Thymus (tissue), 11 donors: Measurements from ENCODE around the gene KRTAP5-4. TPM values are rescaled to one million over a fixed set of nuclear protein-coding genes. Genes with fewer than 3 reads are reported as not detected.
A peak's percentile ranks its signal among the peaks of the same experiment; 100 is the strongest.
"Not testable (repeated sequence)": the region's sequence is repeated elsewhere in the genome, so short reads cannot be mapped to it uniquely, and the experiment has no call there.

ENCODE experiments used
- DNase-seq, 9 donors: peaks; one replicate each; pipeline ENCODE4 v3.0.0-alpha.2; 2013; ENCODE audit warnings: low spot score in 9 of 9, low read depth in 6 of 9, missing footprints in 1 of 9
- H3K27ac ChIP-seq, 2 donors: one replicate each; pipeline ENCODE4 v1.5.1; 2013; ENCODE audit warnings: control low read depth in 1 of 2, low read depth in 1 of 2, low read length in 1 of 2, mild to moderate bottlenecking in 1 of 2, moderate library complexity in 1 of 2
- H3K27me3 ChIP-seq, 2 donors: one replicate each; pipeline ENCODE4 v1.5.1; 2013; ENCODE audit warnings: low read length in 1 of 2; ENCODE audit not compliant: control insufficient read depth in 2 of 2, insufficient read depth in 1 of 2
- H3K36me3 ChIP-seq, 2 donors: one replicate each; pipeline ENCODE4 v1.5.1; 2013; ENCODE audit warnings: low read length in 1 of 2, mild to moderate bottlenecking in 1 of 2, moderate library complexity in 1 of 2; ENCODE audit not compliant: control insufficient read depth in 2 of 2, insufficient read depth in 2 of 2
- H3K4me1 ChIP-seq, 2 donors: one replicate each; pipeline ENCODE4 v1.5.1; 2013; ENCODE audit warnings: low read length in 2 of 2; ENCODE audit not compliant: control insufficient read depth in 2 of 2, insufficient read depth in 2 of 2
- H3K4me3 ChIP-seq, 2 donors: one replicate each; pipeline ENCODE4 v1.5.1; 2013; ENCODE audit warnings: low read length in 2 of 2, control low read depth in 1 of 2, mild to moderate bottlenecking in 1 of 2
- H3K9me3 ChIP-seq, 2 donors: one replicate each; pipeline ENCODE4 v1.5.1; 2013; ENCODE audit warnings: low read length in 1 of 2, mild to moderate bottlenecking in 1 of 2; ENCODE audit not compliant: control insufficient read depth in 2 of 2, insufficient read depth in 1 of 2
- WGBS: extraction: QIAGEN DNeasy Blood & Tissue Kit; methylation state at CpG from one replicate; pipeline ENCODE4 v1.1.7; 2013; 5-methylcytosine and 5-hydroxymethylcytosine counted together
- polyA plus RNA-seq: library from polyadenylated mRNA; stranded (reverse); fragments of 200-250 nt; gene quantifications from one replicate; pipeline ENCODE4 v1.2.3, GENCODE V29; 2013
- total RNA-seq: library from RNA; stranded (reverse); fragments of 120-200 nt; gene quantifications from one replicate; pipeline ENCODE4 v1.2.4, GENCODE V29; 2013
- donor health status: healthy.

The KRTAP5-4 gene
- total and polyA plus RNA-seq, 2 donors: not detected

DNA sequence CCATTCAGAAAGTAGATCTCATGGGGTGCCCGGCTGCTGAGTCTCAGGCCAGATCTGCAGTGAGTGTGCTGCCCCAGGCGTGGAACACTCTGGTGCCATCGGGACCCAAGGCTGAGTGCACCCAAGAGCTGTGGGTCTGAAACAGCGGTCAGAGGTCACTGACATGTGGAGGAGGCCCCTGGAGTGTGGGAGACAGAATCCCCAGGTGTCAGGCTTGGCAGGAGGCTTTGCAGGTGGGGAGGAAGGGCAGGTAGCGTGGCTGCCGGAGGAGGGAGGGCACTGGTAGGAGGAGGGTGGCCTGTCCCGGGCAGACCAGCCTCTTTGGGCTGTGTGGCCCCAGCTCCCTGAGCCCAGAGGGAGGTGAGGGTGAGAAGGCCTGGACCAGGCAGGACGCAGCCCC is 43.4 kb upstream of the KRTAP5-4 start:
- H3K4me1 ChIP-seq: peaks cover 0 to 3% of the 10 kb centered on the region in 2 donors
- H3K4me3 ChIP-seq: no peak overlapping the region
- peaks cover 11 to 30% of the 10 kb centered on the region in 2 donors for H3K27me3 ChIP-seq
- H3K27ac ChIP-seq: no peak overlapping the region
- H3K9me3 ChIP-seq: peaks cover 0 to under 1% of the 10 kb centered on the region in 2 donors
- WGBS: 79% methylated on average over 6 of the region's 8 CpGs
- H3K36me3 ChIP-seq: no peaks in the 10 kb centered on the region
- DNase-seq: no peak

DNA sequence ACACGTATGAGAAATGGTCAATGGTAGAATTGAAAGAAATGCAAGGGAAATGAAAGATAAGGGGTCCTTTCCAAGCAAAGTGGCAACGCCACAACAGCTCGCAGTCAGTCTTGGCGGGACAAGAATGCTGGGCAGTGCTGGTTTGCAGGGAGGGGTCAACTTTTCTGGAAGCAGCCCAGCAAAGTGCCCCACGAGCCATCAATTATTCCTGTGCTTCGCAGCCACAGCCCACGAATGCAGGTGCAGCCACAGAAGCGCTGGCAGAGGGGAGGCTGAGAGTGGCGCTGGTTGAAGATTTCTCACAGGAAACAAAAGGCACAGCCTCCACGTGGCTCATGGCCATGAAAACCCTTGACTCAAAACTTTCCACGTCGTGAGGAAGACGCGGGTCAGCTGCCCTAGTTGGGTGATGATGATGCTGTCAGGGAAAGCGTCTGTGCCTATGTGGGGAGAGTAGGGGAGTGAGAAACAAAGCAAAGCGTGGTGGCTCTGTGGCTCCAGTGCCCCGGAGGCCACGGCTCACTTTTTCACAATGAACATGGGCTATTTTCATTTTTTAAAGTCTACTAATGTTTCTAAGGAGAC is 40.9 kb upstream of the KRTAP5-4 start:
- not testable (repeated sequence) for H3K36me3 ChIP-seq, H3K9me3 ChIP-seq, H3K4me3 ChIP-seq, DNase-seq, H3K27ac ChIP-seq, H3K27me3 ChIP-seq
- 30% methylated on average over 18 of the region's 18 CpGs for WGBS
- peaks cover 7 to 16% of the 10 kb centered on the region in 2 donors for H3K4me1 ChIP-seq

GRCh38 chr11:1661454-1662269 is 39.7 kb upstream of the KRTAP5-4 start:
- not testable (repeated sequence) for H3K36me3 ChIP-seq, DNase-seq, H3K27ac ChIP-seq

DNA sequence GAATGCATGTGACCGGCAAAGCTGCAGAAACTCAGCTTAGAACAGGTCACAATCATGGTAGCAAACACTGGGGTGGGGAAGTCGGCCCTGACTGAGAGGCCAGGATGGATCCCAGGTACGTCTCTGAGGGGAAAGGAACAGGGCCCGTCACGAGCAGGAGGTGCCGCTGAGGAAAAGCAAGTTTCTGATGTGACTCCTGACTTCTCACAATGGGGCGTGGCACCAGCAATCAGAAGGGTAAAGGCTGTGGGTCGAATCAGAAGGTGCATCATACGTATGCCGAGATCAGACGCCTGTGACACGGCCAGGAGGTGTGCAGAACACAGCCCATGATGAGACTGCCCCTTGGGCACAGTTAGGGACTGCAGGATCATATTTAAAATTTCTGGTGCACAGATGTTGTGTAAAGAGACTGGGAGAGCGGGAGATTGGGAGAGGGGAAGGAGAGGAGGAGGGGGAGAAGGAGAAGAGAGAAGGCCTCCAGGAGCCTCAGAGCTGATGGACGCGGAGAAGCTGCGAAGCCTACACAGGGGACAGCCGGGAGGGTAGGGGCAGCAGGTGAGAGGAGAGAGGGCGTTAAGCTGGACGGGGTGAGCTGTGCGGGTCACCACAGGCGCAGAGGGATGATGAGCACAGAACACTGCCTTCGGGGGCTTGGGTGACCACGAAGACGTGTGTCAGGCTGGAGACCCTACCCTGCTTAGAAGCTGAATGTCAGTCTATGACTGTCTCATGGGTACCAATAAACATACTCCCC is 38.4 kb upstream of the KRTAP5-4 start:
- no peak overlapping the region for H3K4me3 ChIP-seq
- H3K9me3 ChIP-seq: no peaks in the 10 kb centered on the region
- WGBS: 88% methylated on average over 24 of the region's 24 CpGs
- H3K27me3 ChIP-seq: peaks cover 0 to 5% of the 10 kb centered on the region in 2 donors
- H3K27ac ChIP-seq: no peak overlapping the region
- no peak for DNase-seq
- peaks cover 7 to 16% of the 10 kb centered on the region in 2 donors for H3K4me1 ChIP-seq
- H3K36me3 ChIP-seq: no peaks in the 10 kb centered on the region

More at GRCh38 chr11:1661454-1662269, 39.7 kb upstream of the KRTAP5-4 start:
- WGBS: 38% methylated on average over 20 of the region's 25 CpGs
- H3K4me1 ChIP-seq: peaks cover 7 to 16% of the 10 kb centered on the region in 2 donors
- not testable (repeated sequence) for H3K4me3 ChIP-seq, H3K27me3 ChIP-seq, H3K9me3 ChIP-seq

DNA sequence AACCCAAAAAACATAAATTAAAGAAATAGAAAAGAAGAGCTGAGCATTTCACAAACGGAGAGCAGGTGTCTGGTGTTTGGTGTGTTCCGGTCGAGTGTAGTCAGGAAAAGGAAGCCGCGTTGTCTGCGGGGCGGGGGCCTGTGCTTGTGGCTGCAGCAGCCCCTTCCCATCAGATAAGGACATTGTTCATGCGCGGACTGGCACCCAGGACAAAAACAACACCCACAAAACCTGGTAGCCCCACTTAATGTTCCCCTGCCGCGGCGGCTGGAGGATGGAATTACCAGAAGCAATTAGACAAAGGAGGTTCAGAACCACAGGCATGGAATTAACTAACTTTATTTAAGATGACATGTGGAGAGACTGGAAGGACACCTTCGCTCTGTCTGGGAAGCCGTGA is 37.6 kb upstream of the KRTAP5-4 start:
- no peaks in the 10 kb centered on the region for H3K36me3 ChIP-seq
- peak in 3 of 9 donors; percentile 25 to 57 (median 33) for DNase-seq
- WGBS: 9% methylated on average over 14 of the region's 14 CpGs
- no peak overlapping the region for H3K4me3 ChIP-seq
- peaks cover 0 to 13% of the 10 kb centered on the region in 2 donors for H3K27me3 ChIP-seq
- H3K27ac ChIP-seq: peak overlapping the region in 1 of 2 donors; percentile 47
- H3K9me3 ChIP-seq: no peaks in the 10 kb centered on the region
- peaks cover 7 to 22% of the 10 kb centered on the region in 2 donors for H3K4me1 ChIP-seq

DNA sequence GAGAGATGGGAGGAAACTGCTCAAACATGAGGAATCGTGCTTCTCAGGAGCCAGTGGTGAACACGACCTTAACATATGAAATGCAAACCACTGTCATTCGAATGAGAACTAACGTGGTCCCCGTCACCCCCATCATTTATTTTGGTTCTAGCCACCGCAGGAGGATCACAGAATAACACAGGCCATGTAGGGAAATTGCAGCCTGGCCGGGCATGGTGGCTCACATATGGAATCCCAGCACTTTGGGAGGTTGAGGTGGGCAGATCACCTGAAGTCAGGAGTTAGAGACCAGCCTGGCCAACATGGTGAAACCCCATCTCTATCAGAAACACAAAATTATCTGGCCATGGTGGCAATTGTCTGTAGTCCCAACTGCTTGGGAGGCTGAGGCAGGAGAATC is 34.7 kb upstream of the KRTAP5-4 start:
- Histone ChIP-seq H3K36me3 (no peaks in the 10 kb centered on the region), H3K4me1 (peaks cover 7 to 28% of the 10 kb centered on the region in 2 donors), H3K27me3 (peaks cover 0 to 24% of the 10 kb centered on the region in 2 donors), H3K27ac (no peak overlapping the region), H3K9me3 (no peaks in the 10 kb centered on the region), H3K4me3 (no peak overlapping the region)
- 86% methylated on average over 7 of the region's 7 CpGs for WGBS
- no peak for DNase-seq

GRCh38 chr11:1656061-1656441 is 34.1 kb upstream of the KRTAP5-4 start:
- WGBS: 94% methylated on average over 9 of the region's 9 CpGs
- Histone ChIP-seq H3K9me3 (no peaks in the 10 kb centered on the region), H3K4me3 (no peak overlapping the region), H3K36me3 (no peaks in the 10 kb centered on the region), H3K27me3 (peaks cover 0 to 24% of the 10 kb centered on the region in 2 donors), H3K4me1 (peaks cover 7 to 28% of the 10 kb centered on the region in 2 donors), H3K27ac (no peak overlapping the region)
- DNase-seq: no peak

DNA sequence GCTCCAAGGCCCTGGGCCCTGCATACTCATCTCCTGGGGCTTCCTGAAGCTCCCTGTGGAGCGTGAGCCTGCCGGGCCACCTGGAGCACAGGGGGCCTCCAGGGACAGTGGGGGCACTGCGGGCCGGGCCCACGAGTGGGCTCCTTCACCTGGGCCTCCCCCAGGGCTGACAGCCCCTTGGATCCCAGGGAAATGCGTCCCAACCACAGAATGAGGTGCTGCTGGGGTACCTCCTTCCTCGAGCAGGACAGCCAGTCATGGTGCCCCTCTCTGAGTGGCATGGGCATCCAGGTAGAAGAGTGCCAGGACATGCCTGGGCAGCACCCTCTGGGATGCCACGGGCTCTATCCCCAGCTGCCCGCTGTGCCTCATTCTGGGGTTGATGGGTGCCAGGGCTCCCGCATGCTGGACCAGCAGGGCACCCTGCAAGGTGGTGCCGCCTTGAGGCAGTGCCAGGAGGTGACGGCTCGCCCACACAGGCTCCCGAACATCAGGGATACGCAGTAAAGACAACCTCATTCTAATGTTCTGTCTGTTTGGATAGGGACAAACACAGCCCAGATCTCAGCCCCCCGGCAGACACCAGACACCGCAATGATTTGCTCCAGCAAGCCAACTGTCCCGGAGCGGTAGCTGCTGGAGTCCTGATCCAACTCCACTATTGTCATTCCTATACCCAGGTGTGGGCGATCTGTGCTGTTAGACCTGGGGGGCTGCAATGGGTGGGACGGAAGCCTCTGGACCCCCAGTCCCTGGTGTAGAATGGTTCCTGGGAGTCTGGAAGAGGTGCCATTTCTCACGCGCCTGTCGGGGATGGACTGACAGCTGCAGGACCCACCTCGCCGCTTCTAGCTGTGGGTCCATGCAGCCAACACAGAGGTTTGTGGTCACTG is 33.5 kb upstream of the KRTAP5-4 start:
- 88% methylated on average over 26 of the region's 26 CpGs for WGBS
- Histone ChIP-seq H3K9me3 (no peaks in the 10 kb centered on the region), H3K27ac (no peak overlapping the region), H3K4me1 (peaks cover 7 to 26% of the 10 kb centered on the region in 2 donors), H3K4me3 (no peak overlapping the region), H3K36me3 (no peaks in the 10 kb centered on the region), H3K27me3 (peaks cover 0 to 28% of the 10 kb centered on the region in 2 donors)
- DNase-seq: no peak
